GM06990 (cell line): Measurements from ENCODE around the gene MBLAC1.
A peak's percentile ranks its signal among the peaks of the same experiment; 100 is the strongest.

Experiments used
- DNase-seq: peaks from one replicate; pipeline ENCODE4 v3.0.0-alpha.2; 2011; ENCODE audit not compliant: insufficient read length; ENCODE audit errors: extremely low read depth
- H3K27me3 ChIP-seq: replicated peaks from 2 replicates; pipeline ENCODE4 v1.6.0; 2011; ENCODE audit warnings: low read length; ENCODE audit not compliant: control insufficient read depth, insufficient read depth
- H3K36me3 ChIP-seq: 2 replicates; pipeline ENCODE4 v1.5.1; 2011; ENCODE audit warnings: low read length; ENCODE audit not compliant: control insufficient read depth, insufficient read depth
- H3K4me3 ChIP-seq: replicated peaks from 2 replicates; pipeline ENCODE4 v1.5.1; 2011; ENCODE audit warnings: low read depth, mild to moderate bottlenecking, control low read depth, low read length
- TF ChIP-seq, protein P1 (sequence below): IDR thresholded peaks from 2 replicates; pipeline ENCODE4 v1.5.1; 2011; ENCODE audit warnings: low read length, control low read depth, mild to moderate bottlenecking, inconsistent platforms; ENCODE audit not compliant: insufficient read depth, poor library complexity, severe bottlenecking

The MBLAC1 gene

GRCh38 chr7:100122067-100122466 lies 4.7 kb upstream of the MBLAC1 start:
- Histone ChIP-seq H3K36me3 (no peaks in the 10 kb centered on the region; the same call in 1 of the 2 replicates), H3K4me3 (no peak overlapping the region), H3K27me3 (no peaks in the 10 kb centered on the region)
- DNase-seq: no peak
- TF ChIP-seq, protein P1, sequence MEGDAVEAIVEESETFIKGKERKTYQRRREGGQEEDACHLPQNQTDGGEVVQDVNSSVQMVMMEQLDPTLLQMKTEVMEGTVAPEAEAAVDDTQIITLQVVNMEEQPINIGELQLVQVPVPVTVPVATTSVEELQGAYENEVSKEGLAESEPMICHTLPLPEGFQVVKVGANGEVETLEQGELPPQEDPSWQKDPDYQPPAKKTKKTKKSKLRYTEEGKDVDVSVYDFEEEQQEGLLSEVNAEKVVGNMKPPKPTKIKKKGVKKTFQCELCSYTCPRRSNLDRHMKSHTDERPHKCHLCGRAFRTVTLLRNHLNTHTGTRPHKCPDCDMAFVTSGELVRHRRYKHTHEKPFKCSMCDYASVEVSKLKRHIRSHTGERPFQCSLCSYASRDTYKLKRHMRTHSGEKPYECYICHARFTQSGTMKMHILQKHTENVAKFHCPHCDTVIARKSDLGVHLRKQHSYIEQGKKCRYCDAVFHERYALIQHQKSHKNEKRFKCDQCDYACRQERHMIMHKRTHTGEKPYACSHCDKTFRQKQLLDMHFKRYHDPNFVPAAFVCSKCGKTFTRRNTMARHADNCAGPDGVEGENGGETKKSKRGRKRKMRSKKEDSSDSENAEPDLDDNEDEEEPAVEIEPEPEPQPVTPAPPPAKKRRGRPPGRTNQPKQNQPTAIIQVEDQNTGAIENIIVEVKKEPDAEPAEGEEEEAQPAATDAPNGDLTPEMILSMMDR: no peak

- H3K36me3 ChIP-seq: no peaks in the 10 kb centered on the region; the same call in 1 of the 2 replicates
- H3K4me3 ChIP-seq: no peak overlapping the region
- TF ChIP-seq, protein P1: no peak
- DNase-seq: no peak
- no peaks in the 10 kb centered on the region for H3K27me3 ChIP-seq
These were observed 4.2 kb upstream of the MBLAC1 start for GRCh38 chr7:100122568-100122967.

DNA sequence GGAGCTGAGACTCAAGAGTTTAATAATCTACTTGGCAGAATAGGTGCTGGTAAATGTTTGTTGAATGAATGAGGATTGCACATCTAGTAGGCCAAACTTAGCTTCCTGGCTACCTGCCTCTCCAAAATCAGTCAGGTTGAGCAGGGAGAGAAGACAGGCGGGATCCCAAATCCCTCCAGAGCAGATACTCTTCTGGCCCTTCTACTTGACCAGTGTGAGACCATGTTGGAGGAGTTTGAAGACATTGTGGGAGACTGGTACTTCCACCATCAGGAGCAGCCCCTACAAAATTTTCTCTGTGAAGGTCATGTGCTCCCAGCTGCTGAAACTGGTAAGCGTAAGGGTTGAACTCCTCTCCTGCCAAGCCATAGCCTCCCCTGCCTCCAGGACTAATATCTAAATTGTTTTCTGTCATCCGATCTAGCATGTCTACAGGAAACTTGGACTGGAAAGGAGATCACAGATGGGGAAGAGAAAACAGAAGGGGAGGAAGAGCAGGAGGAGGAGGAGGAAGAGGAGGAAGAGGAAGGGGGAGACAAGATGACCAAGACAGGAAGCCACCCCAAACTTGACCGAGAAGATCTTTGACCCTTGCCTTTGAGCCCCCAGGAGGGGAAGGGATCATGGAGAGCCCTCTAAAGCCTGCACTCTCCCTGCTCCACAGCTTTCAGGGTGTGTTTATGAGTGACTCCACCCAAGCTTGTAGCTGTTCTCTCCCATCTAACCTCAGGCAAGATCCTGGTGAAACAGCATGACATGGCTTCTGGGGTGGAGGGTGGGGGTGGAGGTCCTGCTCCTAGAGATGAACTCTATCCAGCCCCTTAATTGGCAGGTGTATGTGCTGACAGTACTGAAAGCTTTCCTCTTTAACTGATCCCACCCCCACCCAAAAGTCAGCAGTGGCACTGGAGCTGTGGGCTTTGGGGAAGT lies 2.2 kb upstream of the MBLAC1 start:
- TF ChIP-seq, protein P1: no peak
- no peak for DNase-seq
- Histone ChIP-seq H3K36me3 (no peaks in the 10 kb centered on the region; the same call in 1 of the 2 replicates), H3K27me3 (no peaks in the 10 kb centered on the region), H3K4me3 (no peak overlapping the region)

DNA sequence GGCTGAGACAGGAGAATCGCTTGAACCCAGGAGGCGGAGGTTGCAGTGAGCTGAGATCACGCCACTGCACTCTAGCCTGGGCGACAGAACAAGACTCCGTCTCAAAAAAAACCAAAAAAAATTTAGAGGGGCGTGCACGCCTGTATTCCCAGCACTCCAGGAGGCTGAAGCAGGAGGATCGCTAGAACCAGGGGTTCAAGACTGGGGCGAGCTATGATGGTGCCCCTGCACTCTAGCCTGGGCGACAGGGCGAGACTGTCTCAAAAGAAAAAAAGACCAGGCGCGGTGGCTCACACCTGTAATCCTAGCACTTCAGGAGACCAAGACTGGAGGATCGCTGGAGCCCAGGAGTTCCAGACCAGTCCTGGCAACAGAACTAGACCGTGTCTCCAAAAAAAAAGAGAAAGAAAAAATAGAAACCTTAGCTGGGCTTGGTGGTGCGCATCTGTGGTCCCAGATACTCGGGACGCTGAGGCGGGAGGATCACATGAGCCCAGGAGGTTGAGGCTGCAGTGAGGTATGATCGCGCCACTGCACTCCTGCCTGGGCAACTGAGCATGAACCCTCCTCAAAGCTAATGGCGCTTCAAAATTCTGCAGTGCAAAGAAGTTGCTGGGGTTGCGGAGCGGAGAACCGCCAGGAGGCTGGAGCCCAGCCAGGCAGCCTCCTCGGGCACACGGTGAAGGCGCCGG lies 382 bp upstream of the MBLAC1 start:
- TF ChIP-seq, protein P1: peak; percentile 2
- H3K27me3 ChIP-seq: no peaks in the 10 kb centered on the region
- DNase-seq: no peak
- H3K36me3 ChIP-seq: no peaks in the 10 kb centered on the region; the same call in 1 of the 2 replicates
- peak overlapping the region; percentile 87 for H3K4me3 ChIP-seq

DNA sequence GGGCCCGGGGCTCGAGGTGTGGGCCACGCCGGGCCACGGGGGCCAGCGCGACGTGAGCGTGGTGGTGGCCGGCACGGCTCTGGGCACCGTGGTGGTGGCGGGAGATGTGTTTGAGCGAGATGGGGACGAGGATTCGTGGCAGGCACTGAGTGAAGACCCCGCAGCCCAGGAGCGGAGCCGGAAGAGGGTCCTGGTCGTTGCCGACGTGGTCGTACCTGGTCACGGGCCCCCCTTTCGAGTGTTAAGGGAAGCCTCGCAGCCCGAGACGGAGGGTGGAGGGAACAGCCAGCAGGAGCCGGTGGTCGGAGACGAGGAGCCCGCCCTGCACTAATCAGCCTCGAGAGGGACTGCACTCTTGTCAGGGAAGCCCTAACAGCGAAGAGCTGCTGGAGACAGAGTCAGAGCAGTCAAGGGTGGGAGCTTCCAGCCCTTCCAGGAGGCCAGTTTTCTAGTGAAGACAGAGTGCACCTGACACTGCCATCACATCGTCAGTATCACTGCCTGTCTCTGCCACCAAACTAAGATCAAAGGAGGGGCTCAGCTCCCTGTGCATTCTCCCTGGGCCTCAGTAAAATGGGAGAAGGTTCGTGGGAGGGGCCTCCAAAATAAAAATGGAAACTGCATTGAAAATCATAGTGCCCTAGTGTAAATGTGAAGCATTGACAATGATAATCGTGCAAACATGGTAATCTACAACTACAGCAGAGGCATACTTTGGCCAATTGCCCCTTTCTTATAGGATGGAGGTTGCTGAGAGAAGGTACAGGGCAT lies 1.3 kb downstream of the MBLAC1 start:
- no peaks in the 10 kb centered on the region for H3K36me3 ChIP-seq
- peak; percentile 46 for DNase-seq
- peak overlapping the region; percentile 87 for H3K4me3 ChIP-seq
- TF ChIP-seq, protein P1: no peak
- H3K27me3 ChIP-seq: no peaks in the 10 kb centered on the region
